ENCODE measurements around the gene MFSD6.

GRCh38 chr2:190379249-190379964 lies 28.7 kb upstream of the MFSD6 start:
- TF ChIP-seq CTCF (IDR thresholded peaks at IDR 0.05): no peak
- TF ChIP-seq POLR2A (IDR thresholded peaks at IDR 0.05): no peak
